ENCODE measurements around the gene SSBP4. TPM values are rescaled to one million over a fixed set of nuclear protein-coding genes. Genes with fewer than 3 reads are reported as not detected.

The SSBP4 gene
- total and polyA plus RNA-seq, 2 experiments from 2014 or later: 46.9 to 169 TPM

GRCh38 chr19:18392417-18392816 lies 26.8 kb upstream of the SSBP4 start:
- Histone ChIP-seq H3K4me2 (ENCODE audit: unreplicated experiment) (no peak overlapping the region), H3K9ac (no peak overlapping the region), H3K36me3 (ENCODE audit: low read depth) (no peaks in the 10 kb centered on the region), H3K79me2 (ENCODE audit: insufficient read depth) (no peaks in the 10 kb centered on the region), H3F3A (ENCODE audit: insufficient read depth) (no peaks in the 10 kb centered on the region), H2AFZ (no peak overlapping the region), H3K4me1 (ENCODE audit: insufficient read depth) (no peaks in the 10 kb centered on the region), H3K4me3 (no peak overlapping the region), H3K27ac (no peak overlapping the region), H4K20me1 (ENCODE audit: insufficient read depth) (no peaks in the 10 kb centered on the region), H3K27me3 (replicated peaks; ENCODE audit: insufficient read depth) (no peaks in the 10 kb centered on the region), H3K9me3 (ENCODE audit: low read depth) (no peaks in the 10 kb centered on the region), H3K9me2 (ENCODE audit: insufficient read depth) (no peaks in the 10 kb centered on the region)
- WGBS, 2 experiments (ENCODE audit: low coverage in 1 of 2, low lambda C conversion rate in 2 of 2, missing lambda C conversion rate in 2 of 2): 69 to 74% methylated on average over 11 of the region's 11 CpGs
- no peak for TF ChIP-seq EZH2 (IDR thresholded peaks at IDR 0.05; ENCODE audit: insufficient read depth, poor library complexity, severe bottlenecking)
- no peak for TF ChIP-seq EZH2phosphoT487 (IDR thresholded peaks at IDR 0.05; ENCODE audit: insufficient read depth, low read depth)
- DNase-seq: no peak
- in situ Hi-C loops (cut with MboI): no loop called here

GRCh38 chr19:18392926-18393325 lies 26.3 kb upstream of the SSBP4 start:
- 88 to 91% methylated on average over 5 of the region's 5 CpGs for WGBS, 2 experiments (ENCODE audit: low coverage in 1 of 2, low lambda C conversion rate in 2 of 2, missing lambda C conversion rate in 2 of 2)

GRCh38 chr19:18393836-18394235 lies 25.4 kb upstream of the SSBP4 start:
- DNase-seq: no peak
- H3F3A ChIP-seq (ENCODE audit: insufficient read depth): peaks cover 3% of the 10 kb centered on the region
- H4K20me1 ChIP-seq (ENCODE audit: insufficient read depth): no peaks in the 10 kb centered on the region
- 33 to 43% methylated on average over 7 of the region's 7 CpGs for WGBS, 2 experiments (ENCODE audit: low coverage in 1 of 2, low lambda C conversion rate in 2 of 2, missing lambda C conversion rate in 2 of 2)
- in situ Hi-C loops (cut with MboI): no loop called here
- no peak overlapping the region for H3K4me2 ChIP-seq (ENCODE audit: unreplicated experiment)
- no peaks in the 10 kb centered on the region for H3K27me3 ChIP-seq (replicated peaks; ENCODE audit: insufficient read depth)
- no peak overlapping the region for H3K9ac ChIP-seq
- H3K9me3 ChIP-seq (ENCODE audit: low read depth): no peaks in the 10 kb centered on the region
- peaks cover under 1% of the 10 kb centered on the region for H3K4me1 ChIP-seq (ENCODE audit: insufficient read depth)
- no peak overlapping the region for H2AFZ ChIP-seq
- H3K4me3 ChIP-seq: no peak overlapping the region
- no peak for TF ChIP-seq EZH2phosphoT487 (IDR thresholded peaks at IDR 0.05; ENCODE audit: insufficient read depth, low read depth)
- TF ChIP-seq EZH2 (IDR thresholded peaks at IDR 0.05; ENCODE audit: insufficient read depth, poor library complexity, severe bottlenecking): no peak
- H3K9me2 ChIP-seq (ENCODE audit: insufficient read depth): no peaks in the 10 kb centered on the region
- no peaks in the 10 kb centered on the region for H3K36me3 ChIP-seq (ENCODE audit: low read depth)
- no peaks in the 10 kb centered on the region for H3K79me2 ChIP-seq (ENCODE audit: insufficient read depth)
- no peak overlapping the region for H3K27ac ChIP-seq

More at GRCh38 chr19:18392926-18393325, 26.3 kb upstream of the SSBP4 start:
- Histone ChIP-seq H3F3A (ENCODE audit: insufficient read depth) (no peaks in the 10 kb centered on the region), H3K4me2 (ENCODE audit: unreplicated experiment) (no peak overlapping the region), H3K4me3 (no peak overlapping the region), H2AFZ (no peak overlapping the region), H3K9ac (no peak overlapping the region), H3K9me3 (ENCODE audit: low read depth) (no peaks in the 10 kb centered on the region), H4K20me1 (ENCODE audit: insufficient read depth) (no peaks in the 10 kb centered on the region), H3K27me3 (replicated peaks; ENCODE audit: insufficient read depth) (no peaks in the 10 kb centered on the region), H3K27ac (no peak overlapping the region), H3K9me2 (ENCODE audit: insufficient read depth) (no peaks in the 10 kb centered on the region), H3K4me1 (ENCODE audit: insufficient read depth) (no peaks in the 10 kb centered on the region), H3K79me2 (ENCODE audit: insufficient read depth) (no peaks in the 10 kb centered on the region), H3K36me3 (ENCODE audit: low read depth) (no peaks in the 10 kb centered on the region)
- DNase-seq: no peak
- in situ Hi-C loops (cut with MboI): no loop called here
- no peak for TF ChIP-seq EZH2phosphoT487 (IDR thresholded peaks at IDR 0.05; ENCODE audit: insufficient read depth, low read depth)
- TF ChIP-seq EZH2 (IDR thresholded peaks at IDR 0.05; ENCODE audit: insufficient read depth, poor library complexity, severe bottlenecking): no peak

GRCh38 chr19:18396471-18397241 lies 22.5 kb upstream of the SSBP4 start:
- no peak overlapping the region for H3K4me2 ChIP-seq (ENCODE audit: unreplicated experiment)
- H3K9ac ChIP-seq: no peak overlapping the region
- no peaks in the 10 kb centered on the region for H3K36me3 ChIP-seq (ENCODE audit: low read depth)
- 70 to 77% methylated on average over 36 of the region's 37 CpGs for WGBS, 2 experiments (ENCODE audit: low coverage in 1 of 2, low lambda C conversion rate in 2 of 2, missing lambda C conversion rate in 2 of 2)
- H3K79me2 ChIP-seq (ENCODE audit: insufficient read depth): no peaks in the 10 kb centered on the region
- H3K27me3 ChIP-seq (replicated peaks; ENCODE audit: insufficient read depth): no peaks in the 10 kb centered on the region
- H2AFZ ChIP-seq: no peak overlapping the region
- no peaks in the 10 kb centered on the region for H3K9me2 ChIP-seq (ENCODE audit: insufficient read depth)
- H4K20me1 ChIP-seq (ENCODE audit: insufficient read depth): no peaks in the 10 kb centered on the region
- TF ChIP-seq EZH2phosphoT487 (IDR thresholded peaks at IDR 0.05; ENCODE audit: insufficient read depth, low read depth): no peak
- TF ChIP-seq EZH2 (IDR thresholded peaks at IDR 0.05; ENCODE audit: insufficient read depth, poor library complexity, severe bottlenecking): no peak
- no peak overlapping the region for H3K27ac ChIP-seq
- DNase-seq: no peak
- in situ Hi-C loops (cut with MboI): no loop called here
- peaks cover 6% of the 10 kb centered on the region for H3K4me1 ChIP-seq (ENCODE audit: insufficient read depth)
- H3K9me3 ChIP-seq (ENCODE audit: low read depth): no peaks in the 10 kb centered on the region
- H3F3A ChIP-seq (ENCODE audit: insufficient read depth): peaks cover 13% of the 10 kb centered on the region
- no peak overlapping the region for H3K4me3 ChIP-seq

Data from GM23248 (cell line).